ENCODE data around the gene HES2.

- TF ChIP-seq, protein P1, sequence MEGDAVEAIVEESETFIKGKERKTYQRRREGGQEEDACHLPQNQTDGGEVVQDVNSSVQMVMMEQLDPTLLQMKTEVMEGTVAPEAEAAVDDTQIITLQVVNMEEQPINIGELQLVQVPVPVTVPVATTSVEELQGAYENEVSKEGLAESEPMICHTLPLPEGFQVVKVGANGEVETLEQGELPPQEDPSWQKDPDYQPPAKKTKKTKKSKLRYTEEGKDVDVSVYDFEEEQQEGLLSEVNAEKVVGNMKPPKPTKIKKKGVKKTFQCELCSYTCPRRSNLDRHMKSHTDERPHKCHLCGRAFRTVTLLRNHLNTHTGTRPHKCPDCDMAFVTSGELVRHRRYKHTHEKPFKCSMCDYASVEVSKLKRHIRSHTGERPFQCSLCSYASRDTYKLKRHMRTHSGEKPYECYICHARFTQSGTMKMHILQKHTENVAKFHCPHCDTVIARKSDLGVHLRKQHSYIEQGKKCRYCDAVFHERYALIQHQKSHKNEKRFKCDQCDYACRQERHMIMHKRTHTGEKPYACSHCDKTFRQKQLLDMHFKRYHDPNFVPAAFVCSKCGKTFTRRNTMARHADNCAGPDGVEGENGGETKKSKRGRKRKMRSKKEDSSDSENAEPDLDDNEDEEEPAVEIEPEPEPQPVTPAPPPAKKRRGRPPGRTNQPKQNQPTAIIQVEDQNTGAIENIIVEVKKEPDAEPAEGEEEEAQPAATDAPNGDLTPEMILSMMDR (IDR thresholded peaks at IDR 0.05), result no peak
- no peak for TF ChIP-seq POLR2A (IDR thresholded peaks at IDR 0.05)
These were observed 35.4 kb upstream of the HES2 start for GRCh38 chr1:6454856-6455751.

All from lower leg skin (tissue), 3 donors.